HUES48 (cell line): Measurements from ENCODE around the gene PXN.
"Not testable (repeated sequence)": the region's sequence is repeated elsewhere in the genome, so short reads cannot be mapped to it uniquely, and the experiment has no call there.

Experiments used
- H3K27ac ChIP-seq: one replicate; pipeline ENCODE4 v1.7.0; 2013; ENCODE audit warnings: low read depth, low read length, inconsistent platforms
- H3K27me3 ChIP-seq: 2 replicates; pipeline ENCODE4 v1.6.1; 2013; ENCODE audit warnings: mild to moderate bottlenecking, low read length; ENCODE audit not compliant: control insufficient read depth, insufficient read depth
- H3K36me3 ChIP-seq: 2 replicates; pipeline ENCODE4 v1.6.1; 2013; ENCODE audit warnings: low read length; ENCODE audit not compliant: control insufficient read depth, insufficient read depth
- H3K4me1 ChIP-seq: 2 replicates; pipeline ENCODE4 v1.6.1; 2013; ENCODE audit warnings: mild to moderate bottlenecking, low read length; ENCODE audit not compliant: control insufficient read depth, insufficient read depth
- H3K4me3 ChIP-seq: 2 replicates; pipeline ENCODE4 v1.5.1; 2013; ENCODE audit warnings: mild to moderate bottlenecking, low read depth, low read length
- H3K9ac ChIP-seq: 2 replicates; pipeline ENCODE4 v1.6.1; 2013; ENCODE audit warnings: mild to moderate bottlenecking, low read depth, low read length, moderate library complexity
- H3K9me3 ChIP-seq: 2 replicates; pipeline ENCODE4 v1.6.1; 2013; ENCODE audit warnings: low read length; ENCODE audit not compliant: control insufficient read depth, insufficient read depth

The PXN gene

DNA sequence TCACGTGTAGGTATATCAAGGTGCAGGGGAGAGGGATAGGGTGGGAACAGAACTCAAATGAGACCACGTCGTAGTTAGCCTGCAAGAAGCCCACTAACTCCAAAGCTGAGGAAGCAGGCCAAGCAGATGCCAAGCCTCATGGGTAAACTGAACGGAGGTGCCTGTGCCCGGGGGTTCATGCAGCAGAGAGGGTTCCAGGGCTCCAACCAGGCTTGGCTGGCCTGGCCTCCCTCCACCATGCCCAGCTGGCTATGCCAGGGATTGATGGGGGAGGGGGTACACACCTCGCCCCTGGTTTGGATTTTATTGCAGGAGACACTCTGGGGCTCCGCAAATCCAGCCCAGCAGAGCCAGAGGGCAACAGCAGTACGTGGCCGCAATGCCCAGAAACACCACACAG lies 27.3 kb downstream of the PXN start:
- no peaks in the 10 kb centered on the region for H3K27me3 ChIP-seq
- H3K36me3 ChIP-seq, result no peaks in the 10 kb centered on the region
- H3K9ac ChIP-seq, result no peak overlapping the region
- H3K9me3 ChIP-seq, result no peaks in the 10 kb centered on the region
- H3K4me3 ChIP-seq, result no peak overlapping the region
- peaks cover 48% of the 10 kb centered on the region for H3K4me1 ChIP-seq
- no peak overlapping the region for H3K27ac ChIP-seq

DNA sequence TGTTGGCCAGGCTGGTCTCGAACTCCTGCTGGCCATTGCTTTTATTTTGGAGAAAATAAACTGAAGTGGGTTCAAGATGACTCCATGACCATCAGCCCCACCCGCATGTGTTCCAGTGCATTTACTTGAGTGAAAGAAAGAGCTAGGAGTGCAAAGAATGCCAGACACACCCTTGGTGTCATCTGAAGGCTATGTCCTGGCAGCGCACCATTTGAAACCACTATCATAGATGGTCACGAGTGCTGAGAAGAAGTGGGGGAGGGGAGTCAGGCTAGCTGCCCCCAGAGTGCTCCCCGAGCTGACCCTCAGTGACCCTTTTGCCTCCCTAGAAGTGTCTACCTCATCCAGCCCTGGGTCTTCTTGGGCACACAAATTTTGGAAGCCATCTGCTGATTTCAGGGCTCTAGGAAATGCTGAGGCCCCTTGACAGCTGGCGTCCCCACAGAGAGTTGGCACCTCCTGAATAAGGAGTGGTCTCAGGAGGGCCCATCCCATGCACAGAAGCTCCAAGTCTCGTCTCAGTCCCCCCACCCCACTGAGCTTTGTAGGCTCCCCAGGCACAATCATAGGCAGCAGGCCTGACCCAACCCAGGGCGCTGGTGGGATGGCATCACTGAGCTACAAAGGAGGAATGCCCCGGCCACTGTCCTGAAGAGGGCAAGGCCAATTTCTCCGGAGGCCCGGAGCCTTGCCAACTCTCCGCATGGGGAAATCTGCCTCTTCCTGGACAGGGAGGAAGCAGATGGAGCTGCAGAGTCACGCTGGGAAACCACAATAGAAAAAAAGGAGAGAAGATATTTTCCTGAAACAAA lies 28.0 kb downstream of the PXN start:
- Histone ChIP-seq H3K27me3 (no peaks in the 10 kb centered on the region), H3K9me3 (no peaks in the 10 kb centered on the region), H3K4me1 (peaks cover 49% of the 10 kb centered on the region), H3K27ac (no peak overlapping the region), H3K9ac (no peak overlapping the region), H3K4me3 (no peak overlapping the region), H3K36me3 (no peaks in the 10 kb centered on the region)

DNA sequence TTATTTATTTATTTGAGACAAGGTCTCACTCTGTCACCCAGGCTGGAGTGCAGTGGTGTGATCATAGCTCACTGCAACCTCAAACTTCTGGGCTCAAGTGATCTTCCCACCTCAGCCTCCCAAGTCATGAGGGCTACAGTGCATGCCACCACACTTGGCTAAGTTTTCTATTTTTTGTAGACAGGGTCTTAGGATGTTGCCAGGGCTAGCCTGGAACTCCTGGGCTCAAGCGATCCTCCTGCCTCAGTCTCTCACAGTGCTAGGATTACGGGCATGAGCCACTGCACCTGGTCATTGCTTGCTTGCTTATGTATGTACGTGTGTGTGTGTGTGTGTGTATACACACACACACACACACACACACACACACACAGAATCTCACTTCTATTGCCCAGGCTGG lies 28.7 kb downstream of the PXN start:
- not testable (repeated sequence) for H3K27me3 ChIP-seq, H3K9ac ChIP-seq, H3K27ac ChIP-seq, H3K4me3 ChIP-seq, H3K36me3 ChIP-seq, H3K9me3 ChIP-seq
- H3K4me1 ChIP-seq, result peaks cover 53% of the 10 kb centered on the region

DNA sequence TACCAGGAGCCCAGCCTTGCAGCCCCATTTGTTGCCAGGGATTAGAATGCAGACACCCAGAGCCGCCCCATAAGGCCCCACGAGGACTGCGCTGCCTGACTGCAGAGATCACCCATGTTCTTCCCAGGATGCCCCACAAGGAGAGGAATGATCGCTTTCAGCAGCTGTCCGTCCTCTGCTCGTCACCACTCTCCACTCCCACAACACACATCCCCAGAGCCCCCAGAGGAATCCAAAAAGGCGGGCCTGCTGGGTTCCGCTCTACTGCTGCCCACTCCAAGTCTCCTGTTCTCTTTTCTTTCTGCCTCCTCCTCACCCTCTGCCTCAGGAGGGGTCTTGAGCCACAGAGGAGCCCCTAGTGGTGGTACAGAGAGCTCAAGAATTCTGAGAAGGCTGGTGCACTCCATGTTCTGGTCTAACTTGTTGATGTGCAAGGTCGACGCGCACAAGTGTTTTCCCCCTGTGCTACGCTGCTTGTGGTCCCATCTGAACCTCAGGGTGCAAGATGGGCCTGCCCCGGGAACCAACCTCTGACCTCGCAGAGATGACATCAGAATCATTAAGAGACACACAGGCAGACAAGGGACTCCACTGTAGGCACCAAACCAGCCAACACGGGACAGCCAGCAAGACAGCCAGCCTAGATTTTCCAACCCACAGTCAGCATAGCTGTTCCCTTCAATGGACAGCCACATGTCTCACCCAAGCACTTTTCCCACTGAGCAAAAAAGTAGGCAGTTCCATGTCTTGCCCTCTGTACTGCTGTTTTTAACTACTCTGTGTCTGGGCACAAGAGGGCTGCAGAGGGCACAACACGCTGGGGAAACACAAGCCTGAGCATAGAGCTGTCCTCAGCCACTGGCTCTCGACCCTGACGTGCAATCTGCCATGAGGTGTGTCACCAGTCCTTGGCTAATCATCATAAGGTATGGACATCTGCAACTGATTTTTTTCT lies 29.9 kb downstream of the PXN start:
- no peak overlapping the region for H3K4me3 ChIP-seq
- peaks cover 56% of the 10 kb centered on the region for H3K4me1 ChIP-seq
- H3K9ac ChIP-seq, result no peak overlapping the region
- no peaks in the 10 kb centered on the region for H3K9me3 ChIP-seq
- no peaks in the 10 kb centered on the region for H3K27me3 ChIP-seq
- H3K36me3 ChIP-seq, result no peaks in the 10 kb centered on the region
- H3K27ac ChIP-seq, result peak overlapping the region; percentile 76

DNA sequence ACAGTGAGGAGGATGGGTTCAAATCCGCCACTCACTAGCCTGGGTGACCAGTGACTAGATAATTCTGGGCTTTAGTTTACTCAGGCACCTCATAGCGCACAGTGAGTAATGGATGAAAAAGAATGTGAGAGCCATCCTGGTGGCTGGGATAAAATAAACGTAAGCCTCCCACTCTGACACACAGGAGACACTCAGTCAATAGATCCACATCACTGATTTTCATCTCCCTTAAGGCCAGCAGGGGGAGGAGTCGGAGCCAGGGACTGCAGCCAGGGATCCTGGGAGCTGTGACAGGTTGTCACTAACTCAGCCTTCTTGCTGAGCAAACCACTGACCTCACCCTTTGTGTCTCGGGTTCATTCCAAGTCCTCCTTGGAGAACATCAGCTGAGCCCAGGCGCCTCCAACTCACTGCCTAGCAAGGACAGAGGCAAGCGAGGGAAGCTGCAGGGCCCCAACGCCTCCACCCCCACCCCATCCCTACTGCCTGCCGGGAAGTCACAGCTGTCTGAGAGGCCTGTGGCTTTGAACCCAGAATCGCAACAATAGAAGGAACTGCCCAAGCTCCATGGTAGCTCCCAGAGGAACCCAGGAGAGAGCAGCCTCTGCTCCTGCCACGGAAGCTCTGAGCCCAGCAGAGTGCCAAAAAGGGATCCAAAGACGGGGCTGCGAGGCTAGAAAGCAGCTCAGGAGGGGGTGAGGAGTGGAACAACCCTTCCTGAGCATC lies 30.7 kb downstream of the PXN start:
- H3K27me3 ChIP-seq, result no peaks in the 10 kb centered on the region
- no peaks in the 10 kb centered on the region for H3K36me3 ChIP-seq
- H3K27ac ChIP-seq, result peak overlapping the region; percentile 76
- H3K9ac ChIP-seq, result no peak overlapping the region
- H3K4me3 ChIP-seq, result no peak overlapping the region
- peaks cover 62% of the 10 kb centered on the region for H3K4me1 ChIP-seq
- H3K9me3 ChIP-seq, result no peaks in the 10 kb centered on the region

DNA sequence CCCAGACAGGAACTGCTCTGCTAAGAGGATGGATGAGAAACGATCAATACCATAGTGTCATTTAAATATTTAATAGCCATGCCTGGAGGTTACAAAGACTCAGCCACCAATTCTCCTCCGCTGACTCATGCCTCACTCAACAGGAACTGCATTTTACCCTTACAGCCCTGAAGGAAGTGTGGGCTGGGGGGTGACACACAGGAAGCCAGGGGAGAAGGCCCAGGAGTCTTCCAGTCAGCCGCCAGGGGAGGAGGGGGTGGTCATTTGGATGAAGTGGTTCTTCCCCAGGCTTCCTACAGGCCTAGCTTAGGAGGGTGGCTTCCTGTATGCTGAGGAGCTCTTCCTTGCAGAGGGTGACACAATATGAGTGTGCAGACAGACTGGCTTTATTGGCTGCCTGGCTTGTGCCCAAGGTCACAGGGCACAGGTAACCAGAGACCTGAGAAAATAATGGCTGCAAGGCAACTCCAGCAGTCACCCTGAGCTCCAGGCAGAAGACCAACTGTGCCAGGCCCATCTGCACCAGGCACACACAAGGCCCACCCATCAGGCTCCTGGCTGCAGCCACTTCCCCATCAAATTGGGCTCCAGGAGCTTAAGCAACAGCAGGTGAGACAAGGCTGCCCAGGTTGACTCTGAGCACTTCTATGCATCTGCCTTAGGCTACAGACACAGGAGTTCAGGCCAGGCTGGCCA lies 34.1 kb downstream of the PXN start:
- H3K9ac ChIP-seq, result peak overlapping the region; percentile 83
- H3K36me3 ChIP-seq, result peaks cover 5% of the 10 kb centered on the region
- no peaks in the 10 kb centered on the region for H3K27me3 ChIP-seq
- no peaks in the 10 kb centered on the region for H3K9me3 ChIP-seq
- peak overlapping the region; percentile 50 for H3K4me3 ChIP-seq
- H3K4me1 ChIP-seq, result peaks cover 81% of the 10 kb centered on the region
- H3K27ac ChIP-seq, result peak overlapping the region; percentile 99

DNA sequence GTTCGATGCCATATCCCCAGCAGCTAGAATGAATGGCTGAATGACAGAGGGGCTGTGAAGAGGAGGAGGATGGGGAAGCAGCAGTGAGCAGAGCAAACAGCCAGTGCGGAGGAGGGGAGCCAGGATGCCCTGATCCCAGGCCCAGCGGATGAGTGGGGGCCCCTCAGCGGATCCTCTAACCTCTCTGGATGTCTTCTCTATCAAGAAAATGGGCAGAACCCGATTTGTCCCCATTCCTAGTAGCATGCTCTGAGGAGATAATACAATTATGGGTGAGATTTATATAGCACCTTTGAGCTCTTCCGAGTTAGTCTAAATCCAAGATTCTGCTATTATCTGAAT lies 34.6 kb downstream of the PXN start:
- Histone ChIP-seq H3K9me3 (no peaks in the 10 kb centered on the region), H3K36me3 (peaks cover 10% of the 10 kb centered on the region), H3K4me3 (peak overlapping the region; percentile 50), H3K9ac (peak overlapping the region; percentile 83), H3K27me3 (no peaks in the 10 kb centered on the region), H3K4me1 (peaks cover 79% of the 10 kb centered on the region), H3K27ac (peak overlapping the region; percentile 99)

DNA sequence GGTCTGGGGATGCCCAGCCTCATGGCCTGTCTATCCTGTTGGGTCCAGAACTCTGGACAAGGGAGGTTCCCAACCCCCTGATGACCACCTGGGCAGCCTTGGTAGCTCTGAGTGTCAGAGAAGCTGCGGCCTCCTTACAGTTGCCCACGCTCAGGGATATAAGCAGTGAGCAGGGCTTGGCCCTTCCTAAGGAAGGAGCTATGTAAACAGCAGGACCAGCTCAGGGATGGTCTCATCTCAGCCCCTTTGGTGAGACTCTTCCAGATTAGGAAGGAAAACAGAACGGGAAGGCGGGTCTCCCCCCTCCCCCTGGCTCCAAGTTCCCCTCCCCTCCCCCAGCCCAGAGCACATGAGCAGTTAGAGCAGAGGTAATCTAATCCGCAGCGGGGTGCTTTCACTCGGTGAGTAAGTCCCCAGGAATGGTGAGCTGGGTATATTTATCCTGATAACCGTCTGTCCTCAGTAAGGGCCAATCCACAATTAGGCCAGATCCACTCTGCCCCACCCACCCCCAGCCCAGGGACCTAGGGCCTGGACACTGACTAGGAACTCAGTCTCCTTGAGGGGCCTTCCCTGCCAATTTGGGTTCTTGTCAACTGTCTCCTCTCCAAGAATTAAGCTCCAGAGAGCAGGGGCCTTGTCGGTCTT lies 35.1 kb downstream of the PXN start:
- Histone ChIP-seq H3K4me3 (peak overlapping the region; percentile 50), H3K4me1 (peaks cover 76% of the 10 kb centered on the region)

DNA sequence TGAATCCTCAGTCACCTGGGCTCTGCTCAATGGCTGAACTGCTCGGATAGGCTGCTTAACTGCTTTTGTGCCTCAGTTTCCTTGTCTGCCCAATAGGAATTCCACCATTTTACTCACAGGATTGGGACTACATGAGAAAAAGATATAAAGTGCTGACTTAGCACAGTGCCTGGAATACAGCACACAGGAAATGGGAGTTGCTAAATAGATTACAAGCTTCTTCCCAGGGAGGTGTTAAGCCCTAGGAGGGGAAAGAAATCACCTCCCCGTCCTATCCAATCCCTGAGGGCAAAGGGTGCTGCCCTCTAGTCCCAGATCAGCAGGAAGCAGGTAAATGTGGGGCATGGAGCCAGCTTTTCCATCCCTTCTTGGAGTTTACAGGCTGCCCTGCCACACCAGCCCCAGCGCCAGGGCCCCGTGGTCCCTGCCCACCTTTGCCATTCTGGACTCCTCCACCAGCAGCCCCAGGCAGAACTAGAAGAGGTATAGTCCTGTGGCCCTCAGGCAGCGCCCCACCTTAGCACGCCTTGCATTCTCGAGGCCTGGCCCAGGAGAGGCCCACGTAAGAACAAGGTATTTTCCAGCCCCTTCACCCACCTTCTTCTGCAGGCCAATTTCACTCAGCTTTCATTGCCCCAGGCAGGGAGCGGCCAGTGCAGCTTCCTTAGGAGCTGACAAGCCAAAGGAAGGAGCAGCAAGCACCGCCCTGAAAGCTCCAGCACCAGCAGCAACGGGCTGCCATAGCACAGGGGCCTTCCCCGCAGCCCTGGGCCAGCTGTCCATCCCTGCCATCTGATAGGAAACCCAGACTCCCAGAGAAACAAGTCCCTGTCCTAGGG lies 35.8 kb downstream of the PXN start:
- H3K27ac ChIP-seq, result peak overlapping the region; percentile 99
- H3K9ac ChIP-seq, result peak overlapping the region; percentile 85
- no peaks in the 10 kb centered on the region for H3K27me3 ChIP-seq
- H3K4me1 ChIP-seq, result peaks cover 69% of the 10 kb centered on the region
- no peaks in the 10 kb centered on the region for H3K9me3 ChIP-seq
- H3K36me3 ChIP-seq, result peaks cover 14% of the 10 kb centered on the region
- peak overlapping the region; percentile 55 for H3K4me3 ChIP-seq

More for the DNA sequence above, 35.1 kb downstream of the PXN start:
- Histone ChIP-seq H3K27ac (peak overlapping the region; percentile 99), H3K9ac (peak overlapping the region; percentile 85), H3K9me3 (no peaks in the 10 kb centered on the region), H3K27me3 (no peaks in the 10 kb centered on the region), H3K36me3 (peaks cover 14% of the 10 kb centered on the region)
